Measurements from ENCODE around the gene HAL. TPM values are rescaled to one million over a fixed set of nuclear protein-coding genes. Genes with fewer than 3 reads are reported as not detected.
A peak's percentile ranks its signal among the peaks of the same experiment; 100 is the strongest.

The HAL gene
- total RNA-seq, 1 donor from 2014 or later, result 2.5 TPM

GRCh38 chr12:95998611-95999286, 2.6 kb upstream of the HAL start:
- H3K4me3 Mint-ChIP-seq, result no peak overlapping the region
- DNase-seq (no peak), ATAC-seq (ENCODE audit: low read depth) (peak; percentile 96)
- H3K9me3 Mint-ChIP-seq, result no peaks in the 10 kb centered on the region
- TF ChIP-seq, protein P1, sequence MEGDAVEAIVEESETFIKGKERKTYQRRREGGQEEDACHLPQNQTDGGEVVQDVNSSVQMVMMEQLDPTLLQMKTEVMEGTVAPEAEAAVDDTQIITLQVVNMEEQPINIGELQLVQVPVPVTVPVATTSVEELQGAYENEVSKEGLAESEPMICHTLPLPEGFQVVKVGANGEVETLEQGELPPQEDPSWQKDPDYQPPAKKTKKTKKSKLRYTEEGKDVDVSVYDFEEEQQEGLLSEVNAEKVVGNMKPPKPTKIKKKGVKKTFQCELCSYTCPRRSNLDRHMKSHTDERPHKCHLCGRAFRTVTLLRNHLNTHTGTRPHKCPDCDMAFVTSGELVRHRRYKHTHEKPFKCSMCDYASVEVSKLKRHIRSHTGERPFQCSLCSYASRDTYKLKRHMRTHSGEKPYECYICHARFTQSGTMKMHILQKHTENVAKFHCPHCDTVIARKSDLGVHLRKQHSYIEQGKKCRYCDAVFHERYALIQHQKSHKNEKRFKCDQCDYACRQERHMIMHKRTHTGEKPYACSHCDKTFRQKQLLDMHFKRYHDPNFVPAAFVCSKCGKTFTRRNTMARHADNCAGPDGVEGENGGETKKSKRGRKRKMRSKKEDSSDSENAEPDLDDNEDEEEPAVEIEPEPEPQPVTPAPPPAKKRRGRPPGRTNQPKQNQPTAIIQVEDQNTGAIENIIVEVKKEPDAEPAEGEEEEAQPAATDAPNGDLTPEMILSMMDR (IDR thresholded peaks at IDR 0.05), result peak; percentile 32
- no peaks in the 10 kb centered on the region for H3K27me3 Mint-ChIP-seq
- CTCF ChIA-PET, result interaction anchor here (0.6 to 5.0 kb wide), 14 partner anchors 9 to 881 kb away, joined by 3 to 67 read pairs (median 4); no protein-coding TSS in a partner anchor
- H3K36me3 Mint-ChIP-seq (ENCODE audit: low read depth), result peaks cover 33% of the 10 kb centered on the region
- POLR2A ChIA-PET, result no interaction called here
- intact Hi-C loops (cut with micrococcal nuclease), result loop anchor here (1.0 to 5.0 kb wide), 4 partner anchors 80 to 881 kb away; no protein-coding TSS in a partner anchor
- H3K27ac Mint-ChIP-seq, result peak overlapping the region; percentile 25
- peaks cover 7% of the 10 kb centered on the region for H3K4me1 Mint-ChIP-seq

DNA sequence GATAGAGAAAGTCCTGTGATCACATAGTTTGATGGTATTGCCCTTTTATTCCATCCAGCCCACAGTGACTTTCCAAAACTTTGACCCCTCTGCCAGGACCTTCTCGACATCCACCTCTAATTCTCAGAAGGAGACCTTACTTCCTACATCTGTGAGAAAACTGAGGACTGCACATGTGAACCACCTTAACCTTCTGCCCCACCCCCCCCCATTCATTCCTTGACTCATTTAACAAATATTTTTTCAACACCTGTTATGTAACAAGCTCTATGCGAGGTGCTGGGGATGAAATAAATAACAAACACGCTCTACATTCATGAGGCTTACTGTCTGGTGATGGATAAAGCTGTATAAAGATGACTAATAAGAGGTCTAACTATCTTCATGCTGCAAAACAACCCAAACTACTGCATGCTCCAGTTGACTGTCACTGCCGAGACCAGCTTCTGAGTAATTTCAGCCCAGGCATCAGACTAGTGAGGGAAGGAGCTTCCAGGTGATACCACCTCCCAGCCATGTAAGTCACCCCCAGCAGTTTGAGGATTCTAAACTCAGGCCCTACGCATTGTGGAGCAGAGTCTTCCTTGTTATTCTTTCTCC, 1.9 kb upstream of the HAL start:
- ChIA-PET CTCF (interaction anchor here (0.6 to 5.0 kb wide), 14 partner anchors 9 to 880 kb away, joined by 3 to 67 read pairs (median 4); no protein-coding TSS in a partner anchor), POLR2A (no interaction called here)
- peaks cover 7% of the 10 kb centered on the region for H3K4me1 Mint-ChIP-seq

DNA sequence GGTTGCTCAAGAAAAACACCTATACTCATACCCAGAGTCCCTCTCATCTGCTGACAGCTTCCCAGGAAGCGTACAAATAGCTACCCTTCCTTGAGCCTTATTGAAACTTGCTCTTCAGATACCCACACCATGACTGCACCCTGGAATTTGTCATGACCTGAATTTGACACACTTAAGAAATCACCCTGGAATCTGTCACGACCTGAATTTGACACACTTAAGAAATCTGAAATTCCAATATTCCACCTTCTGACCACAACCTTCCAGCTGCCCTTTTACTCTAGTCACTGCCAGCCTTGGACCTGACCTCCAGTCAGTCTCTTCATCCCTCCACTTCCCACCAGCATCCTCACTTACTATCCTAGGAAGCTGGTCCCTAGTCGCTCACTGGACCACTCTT, 1.1 kb upstream of the HAL start:
- Mint-ChIP-seq H3K27me3 (no peaks in the 10 kb centered on the region), H3K27ac (no peak overlapping the region), H3K4me3 (no peak overlapping the region), H3K36me3 (ENCODE audit: low read depth) (peaks cover 27% of the 10 kb centered on the region), H3K9me3 (no peaks in the 10 kb centered on the region), H3K4me1 (peaks cover 7% of the 10 kb centered on the region)
- ChIA-PET POLR2A (no interaction called here), CTCF (interaction anchor here (1.0 to 5.0 kb wide), 3 partner anchors 24 to 79 kb away, joined by 4 to 67 read pairs (median 7); no protein-coding TSS in a partner anchor)
- DNase-seq, result no peak
- intact Hi-C loops (cut with micrococcal nuclease), result loop anchor here (5.0 kb wide), 1 partner anchor 180 kb away; no protein-coding TSS in a partner anchor
- ATAC-seq (ENCODE audit: low read depth), result no peak
- TF ChIP-seq, protein P1 (IDR thresholded peaks at IDR 0.05), result no peak

More for the DNA sequence above, 1.9 kb upstream of the HAL start:
- H3K36me3 Mint-ChIP-seq (ENCODE audit: low read depth), result peaks cover 31% of the 10 kb centered on the region
- intact Hi-C loops (cut with micrococcal nuclease), result loop anchor here (1.0 to 5.0 kb wide), 4 partner anchors 80 to 881 kb away; no protein-coding TSS in a partner anchor
- ATAC-seq (ENCODE audit: low read depth) (no peak), DNase-seq (no peak)
- no peak overlapping the region for H3K4me3 Mint-ChIP-seq
- no peaks in the 10 kb centered on the region for H3K9me3 Mint-ChIP-seq
- H3K27ac Mint-ChIP-seq, result no peak overlapping the region
- H3K27me3 Mint-ChIP-seq, result no peaks in the 10 kb centered on the region
- TF ChIP-seq, protein P1 (IDR thresholded peaks at IDR 0.05), result no peak

- no peak for ATAC-seq (ENCODE audit: low read depth)
- CTCF ChIA-PET, result no interaction called here
These were observed 709 bp downstream of the HAL start for GRCh38 chr12:95995238-95996031.

More at GRCh38 chr12:95995238-95996031, 709 bp downstream of the HAL start:
- peaks cover 7% of the 10 kb centered on the region for H3K4me1 Mint-ChIP-seq
- no peak overlapping the region for H3K27ac Mint-ChIP-seq
- TF ChIP-seq, protein P1 (IDR thresholded peaks at IDR 0.05), result no peak
- H3K4me3 Mint-ChIP-seq, result no peak overlapping the region
- H3K36me3 Mint-ChIP-seq (ENCODE audit: low read depth), result peaks cover 19% of the 10 kb centered on the region
- DNase-seq, result no peak
- intact Hi-C loops (cut with micrococcal nuclease), result loop anchor here (5.0 kb wide), 1 partner anchor 178 kb away; no protein-coding TSS in a partner anchor
- H3K27me3 Mint-ChIP-seq, result no peaks in the 10 kb centered on the region
- no peaks in the 10 kb centered on the region for H3K9me3 Mint-ChIP-seq
- POLR2A ChIA-PET, result interaction anchor here (0.6 kb wide), 1 partner anchor 29 kb away, joined by 5 read pairs; no protein-coding TSS in a partner anchor

Measured in activated B cell treated with CpG ODN at 0.5 μM for 24 hours (primary cell).